Measurements from ENCODE around the gene NUP58. TPM values are rescaled to one million over a fixed set of nuclear protein-coding genes. Genes with fewer than 3 reads are reported as not detected.

NUP58 gene
- total and polyA plus RNA-seq, 2 donors from 2014 or later: 13.0 to 39.1 TPM

GRCh38 chr13:25375727-25376358, 74.4 kb downstream of the NUP58 start:
- FAIRE-seq: no peak

GRCh38 chr13:25377244-25377962, 76.0 kb downstream of the NUP58 start:
- no peak for DNase-seq
- FAIRE-seq: no peak
- Histone ChIP-seq H3K9me3 (ENCODE audit: control insufficient read depth in 2 of 3, insufficient read depth in 1 of 3, low read length in 3 of 3) (no peaks in the 10 kb centered on the region), H3K27ac (ENCODE audit: low read depth in 2 of 2, low read length in 2 of 2) (no peak overlapping the region), H3K4me3 (ENCODE audit: low read length in 3 of 3) (no peak overlapping the region), H3K36me3 (ENCODE audit: control insufficient read depth in 2 of 3, insufficient read depth in 3 of 3, low read length in 3 of 3) (no peaks in the 10 kb centered on the region), H3K27me3 (ENCODE audit: control insufficient read depth, insufficient read depth, low read length) (peaks cover 15% of the 10 kb centered on the region), H3K4me1 (ENCODE audit: control insufficient read depth in 2 of 3, insufficient read depth in 2 of 3, low read depth in 1 of 3, low read length in 3 of 3) (peaks cover 0 to 2% (median 0%) of the 10 kb centered on the region in 3 donors), H3K9ac (ENCODE audit: low read length in 3 of 3) (no peak overlapping the region)
- TF ChIP-seq CTCF (IDR thresholded peaks at IDR 0.05; ENCODE audit: borderline replicate concordance, extremely low read depth, insufficient read depth): no peak
- intact Hi-C loops (cut with DNase I): no loop called here

More at GRCh38 chr13:25375727-25376358, 74.4 kb downstream of the NUP58 start:
- peak; percentile 60 for TF ChIP-seq CTCF (IDR thresholded peaks at IDR 0.05; ENCODE audit: borderline replicate concordance, extremely low read depth, insufficient read depth)
- no peaks in the 10 kb centered on the region for H3K36me3 ChIP-seq (ENCODE audit: control insufficient read depth in 2 of 3, insufficient read depth in 3 of 3, low read length in 3 of 3)
- no peak overlapping the region for H3K9ac ChIP-seq (ENCODE audit: low read length in 3 of 3)
- H3K4me3 ChIP-seq (ENCODE audit: low read length in 3 of 3): no peak overlapping the region
- H3K27ac ChIP-seq (ENCODE audit: low read depth in 2 of 2, low read length in 2 of 2): no peak overlapping the region
- peaks cover 0 to 3% (median 0%) of the 10 kb centered on the region in 3 donors for H3K4me1 ChIP-seq (ENCODE audit: control insufficient read depth in 2 of 3, insufficient read depth in 2 of 3, low read depth in 1 of 3, low read length in 3 of 3)
- intact Hi-C loops (cut with DNase I): no loop called here
- peaks cover 22% of the 10 kb centered on the region for H3K27me3 ChIP-seq (ENCODE audit: control insufficient read depth, insufficient read depth, low read length)
- H3K9me3 ChIP-seq (ENCODE audit: control insufficient read depth in 2 of 3, insufficient read depth in 1 of 3, low read length in 3 of 3): no peaks in the 10 kb centered on the region
- peak in 4 of 5 donors; percentile 28 to 69 (median 46) for DNase-seq

- Histone ChIP-seq H3K9me3 (ENCODE audit: control insufficient read depth in 2 of 3, insufficient read depth in 1 of 3, low read length in 3 of 3) (no peaks in the 10 kb centered on the region), H3K27ac (ENCODE audit: low read depth in 2 of 2, low read length in 2 of 2) (no peak overlapping the region), H3K4me3 (ENCODE audit: low read length in 3 of 3) (no peak overlapping the region), H3K27me3 (ENCODE audit: control insufficient read depth, insufficient read depth, low read length) (peaks cover 8% of the 10 kb centered on the region), H3K9ac (ENCODE audit: low read length in 3 of 3) (no peak overlapping the region), H3K4me1 (ENCODE audit: control insufficient read depth in 2 of 3, insufficient read depth in 2 of 3, low read depth in 1 of 3, low read length in 3 of 3) (no peaks in the 10 kb centered on the region), H3K36me3 (ENCODE audit: control insufficient read depth in 2 of 3, insufficient read depth in 3 of 3, low read length in 3 of 3) (no peaks in the 10 kb centered on the region)
- DNase-seq (no peak), FAIRE-seq (no peak)
- intact Hi-C loops (cut with DNase I): no loop called here
- TF ChIP-seq CTCF (IDR thresholded peaks at IDR 0.05; ENCODE audit: borderline replicate concordance, extremely low read depth, insufficient read depth): no peak
Measured at GRCh38 chr13:25378528-25378927, 77.1 kb downstream of the NUP58 start.
